Vagina (tissue), 2 donors: ENCODE results near the gene G6PC3. TPM values are rescaled to one million over a fixed set of nuclear protein-coding genes. Genes with fewer than 3 reads are reported as not detected.

ENCODE experiments used
- DNase-seq, 2 donors: peaks; one replicate each; pipeline ENCODE4 v3.0.0-alpha.2; 2017; ENCODE audit errors: extremely low spot score in 2 of 2
- H3K27ac ChIP-seq: fragments of 200-600 bp; sonication (generic); one replicate; pipeline ENCODE4 v1.5.1; 2019
- H3K27me3 ChIP-seq: fragments of 200-600 bp; sonication (generic); one replicate; pipeline ENCODE4 v1.5.1; 2019
- H3K36me3 ChIP-seq, 2 donors: fragments of 200-600 bp; sonication (generic); one replicate each; pipeline ENCODE4 v1.5.1; 2017 to 2019
- H3K4me1 ChIP-seq: fragments of 200-600 bp; sonication (generic); one replicate; pipeline ENCODE4 v1.5.1; 2019
- H3K4me3 ChIP-seq, 2 donors: fragments of 200-600 bp; sonication (generic); 1 replicate in 1 of 2; 2 replicates in 1 of 2; pipeline ENCODE4 v1.5.1; 2016 to 2019
- H3K9me3 ChIP-seq: fragments of 200-600 bp; sonication (generic); one replicate; pipeline ENCODE4 v1.5.1; 2019
- CTCF ChIP-seq, 3 experiments: fragments of 450-650 bp in 2 of 3; fragments of 200-600 bp in 1 of 3; sonication (generic) in 1 of 3; IDR thresholded peaks; one replicate each; pipeline ENCODE4 v1.5.1; 2017 to 2019; ENCODE audit warnings: antibody characterized with exemption in 3 of 3, mild to moderate bottlenecking in 2 of 3, moderate library complexity in 2 of 3
- POLR2A ChIP-seq, 2 donors: fragments of 450-650 bp; IDR thresholded peaks; one replicate each; pipeline ENCODE4 v1.6.1; 2017; ENCODE audit warnings: antibody characterized with exemption in 2 of 2, mild to moderate bottlenecking in 2 of 2, moderate library complexity in 2 of 2
- POLR2AphosphoS5 ChIP-seq, 2 donors: sonication (generic); formaldehyde crosslinking; IDR thresholded peaks; one replicate each; pipeline ENCODE4 v1.9.0; 2017; ENCODE audit warnings: antibody characterized with exemption in 2 of 2, mild to moderate bottlenecking in 2 of 2, low read depth in 1 of 2; ENCODE audit not compliant: insufficient read depth in 1 of 2
- intact Hi-C: fragments of 100-400 bp; cut with DNase I; formaldehyde crosslinking; loops from one replicate; pipeline ENCODE4 v1.15.1; 2023
- total RNA-seq: library from RNA; depleted of rRNA; stranded (reverse); fragments of >200 nt; gene quantifications from one replicate; pipeline ENCODE4 v1.2.3, GENCODE V29; 2016

G6PC3 gene
- total RNA-seq, 1 donor from 2014 or later: 44.0 TPM

DNA sequence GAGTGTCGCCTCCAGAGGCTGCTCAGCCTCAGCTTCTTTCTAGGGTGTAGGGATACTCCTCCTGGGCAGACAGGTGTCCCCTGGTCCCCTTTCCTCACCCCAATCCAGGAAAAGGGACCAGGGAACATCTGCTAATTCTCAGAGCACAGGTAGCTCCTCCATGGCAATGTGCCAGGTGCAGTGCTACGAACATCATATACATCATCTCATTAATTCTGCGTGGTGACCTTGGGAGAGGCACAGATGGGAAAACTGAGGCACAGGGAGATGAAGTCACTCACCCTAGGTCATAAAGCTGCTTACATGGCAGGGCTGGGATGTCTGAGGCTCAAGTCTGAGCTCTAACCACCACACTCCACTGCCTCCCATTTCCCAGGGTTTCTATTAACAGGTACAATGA is 41.2 kb downstream of the G6PC3 start:
- Histone ChIP-seq H3K27ac (peak overlapping the region; percentile 96), H3K4me1 (peaks cover 93% of the 10 kb centered on the region), H3K4me3 (peak overlapping the region in 1 of 2 donors; percentile 17), H3K36me3 (peaks cover 0 to 29% of the 10 kb centered on the region in 2 donors), H3K27me3 (no peaks in the 10 kb centered on the region), H3K9me3 (no peaks in the 10 kb centered on the region)
- TF ChIP-seq CTCF (IDR thresholded peaks at IDR 0.05): no peak
- DNase-seq: peak in 1 of 2 donors; percentile 61
- intact Hi-C loops: no loop called here

DNA sequence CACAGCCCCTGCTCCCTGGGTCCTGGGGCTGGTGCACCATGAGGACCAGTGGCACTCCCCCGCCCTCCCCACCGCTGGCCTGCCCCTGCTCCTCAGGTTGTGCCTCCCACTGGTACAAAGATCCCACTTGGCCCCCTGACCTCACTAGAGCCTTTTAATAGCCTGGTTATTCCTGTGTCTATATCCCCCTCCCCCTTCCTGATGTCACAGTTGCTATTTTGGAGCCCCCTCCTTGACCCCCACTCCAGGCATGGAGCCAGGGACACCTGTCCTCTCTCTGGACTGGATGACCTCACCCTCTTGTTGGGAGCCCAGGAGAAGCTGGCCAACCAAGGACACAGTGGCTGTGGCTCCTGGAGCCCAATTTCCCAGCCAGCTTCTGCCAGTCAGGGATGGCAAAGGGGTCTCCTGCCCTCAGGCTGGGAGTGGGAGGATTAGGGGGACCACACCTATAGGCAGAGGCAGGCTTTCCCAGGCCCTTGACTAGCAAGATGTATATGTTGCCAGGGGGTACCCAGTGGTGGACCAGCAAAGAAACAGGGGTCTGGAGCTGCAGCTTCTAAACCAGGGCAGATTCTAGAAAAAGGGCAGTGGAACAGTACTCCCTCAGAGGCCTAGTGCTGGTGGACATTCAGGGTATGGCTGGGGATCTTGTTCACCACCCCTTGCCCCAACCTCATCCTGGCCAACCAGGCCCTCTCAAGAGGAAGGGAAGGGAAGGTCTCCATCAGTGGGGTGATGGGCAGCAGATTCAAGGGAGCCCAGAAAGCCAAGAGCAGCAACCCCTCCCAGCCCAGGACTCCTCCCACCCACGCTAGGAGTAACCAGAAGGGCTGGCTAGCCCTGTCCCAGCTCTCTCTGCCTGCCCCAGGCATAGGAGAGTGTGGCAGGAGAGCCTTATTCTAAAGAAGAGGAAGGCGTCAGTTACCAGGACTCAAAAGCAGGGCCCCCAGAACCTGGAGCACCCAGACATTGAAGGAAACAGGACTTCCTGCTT is 42.0 kb downstream of the G6PC3 start:
- intact Hi-C loops: no loop called here
- H3K27ac ChIP-seq: peak overlapping the region; percentile 96
- no peak overlapping the region for H3K4me3 ChIP-seq
- no peaks in the 10 kb centered on the region for H3K9me3 ChIP-seq
- no peak for DNase-seq
- peaks cover 0 to 29% of the 10 kb centered on the region in 2 donors for H3K36me3 ChIP-seq
- no peaks in the 10 kb centered on the region for H3K27me3 ChIP-seq
- peaks cover 88% of the 10 kb centered on the region for H3K4me1 ChIP-seq
- TF ChIP-seq POLR2A (IDR thresholded peaks at IDR 0.05): no peak
- TF ChIP-seq POLR2AphosphoS5 (IDR thresholded peaks at IDR 0.05; ENCODE audit: insufficient read depth in 1 of 2, low read depth in 1 of 2): no peak
- TF ChIP-seq CTCF (IDR thresholded peaks at IDR 0.05): no peak

DNA sequence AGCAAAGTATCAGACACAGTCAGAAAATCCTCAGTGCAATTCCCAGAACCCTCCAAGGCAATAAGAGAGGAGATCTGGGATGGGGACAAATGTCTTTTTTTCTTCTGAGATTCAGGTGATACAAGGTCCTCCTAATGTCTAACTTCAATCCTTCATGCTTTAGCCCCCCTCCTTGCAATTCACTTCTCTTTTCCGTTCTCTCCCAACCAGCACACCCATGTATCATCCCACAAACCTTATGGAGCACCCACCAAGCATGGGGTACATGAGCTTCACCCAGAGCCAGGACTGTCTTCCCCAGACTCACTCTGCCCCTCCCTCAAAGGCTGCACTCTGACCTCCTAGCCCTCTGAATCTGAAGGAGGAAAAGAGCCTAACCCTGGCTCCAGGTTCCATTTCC is 42.8 kb downstream of the G6PC3 start:
- Histone ChIP-seq H3K27me3 (no peaks in the 10 kb centered on the region), H3K36me3 (peaks cover 0 to 29% of the 10 kb centered on the region in 2 donors), H3K27ac (peak overlapping the region; percentile 96), H3K4me3 (no peak overlapping the region), H3K4me1 (peaks cover 88% of the 10 kb centered on the region), H3K9me3 (no peaks in the 10 kb centered on the region)
- no peak for DNase-seq
- intact Hi-C loops: no loop called here
- no peak for TF ChIP-seq POLR2AphosphoS5 (IDR thresholded peaks at IDR 0.05; ENCODE audit: insufficient read depth in 1 of 2, low read depth in 1 of 2)

- Histone ChIP-seq H3K36me3 (peaks cover 0 to 29% of the 10 kb centered on the region in 2 donors), H3K27ac (peak overlapping the region; percentile 96), H3K4me3 (no peak overlapping the region), H3K4me1 (peaks cover 90% of the 10 kb centered on the region), H3K9me3 (no peaks in the 10 kb centered on the region), H3K27me3 (no peaks in the 10 kb centered on the region)
- DNase-seq: no peak
- TF ChIP-seq POLR2AphosphoS5 (IDR thresholded peaks at IDR 0.05; ENCODE audit: insufficient read depth in 1 of 2, low read depth in 1 of 2): no peak
- TF ChIP-seq CTCF (IDR thresholded peaks at IDR 0.05): no peak
- TF ChIP-seq POLR2A (IDR thresholded peaks at IDR 0.05): no peak
- intact Hi-C loops: no loop called here
These were observed 43.6 kb downstream of the G6PC3 start for GRCh38 chr17:44113868-44114840.
